MG63 (cell line): ENCODE results near the gene GNS. TPM values are rescaled to one million over a fixed set of nuclear protein-coding genes. Genes with fewer than 3 reads are reported as not detected.

Experiments used
- DNase-seq: peaks from one replicate; pipeline ENCODE4 v3.0.0-alpha.2; 2020
- H3K27me3 ChIP-seq: fragments of 250-450 bp; sonication (Bioruptor Pico); 2 replicates; pipeline ENCODE4 v1.5.1; 2020; ENCODE audit warnings: mild to moderate bottlenecking, moderate library complexity
- H3K36me3 ChIP-seq: fragments of 250-450 bp; sonication (Bioruptor Pico); 2 replicates; pipeline ENCODE4 v1.5.1; 2020; ENCODE audit warnings: mild to moderate bottlenecking, moderate library complexity
- H3K4me3 ChIP-seq: fragments of 250-450 bp; sonication (Bioruptor Pico); 2 replicates; pipeline ENCODE4 v1.5.1; 2020; ENCODE audit warnings: mild to moderate bottlenecking, moderate library complexity
- H3K9me3 ChIP-seq: fragments of 250-450 bp; sonication (Bioruptor Pico); 2 replicates; pipeline ENCODE4 v1.5.1; 2020; ENCODE audit warnings: mild to moderate bottlenecking, moderate library complexity
- total RNA-seq: library from RNA; depleted of rRNA; stranded (reverse); fragments of >200 nt; shearing (Covaris generic); gene quantifications from 2 replicates; pipeline ENCODE4 v1.2.3, GENCODE V29; 2014; ENCODE audit warnings: low replicate concordance

The GNS gene
- total RNA-seq, 1 experiment from 2014 or later = 42.7 TPM

- Histone ChIP-seq H3K9me3 (no peaks in the 10 kb centered on the region), H3K4me3 (no peak overlapping the region), H3K36me3 (peaks cover 5% of the 10 kb centered on the region), H3K27me3 (no peaks in the 10 kb centered on the region)
- DNase-seq = no peak
Observed at GRCh38 chr12:64723630-64724029, 35.6 kb downstream of the GNS start.

GRCh38 chr12:64722835-64723234 lies 36.4 kb downstream of the GNS start:
- Histone ChIP-seq H3K27me3 (no peaks in the 10 kb centered on the region), H3K36me3 (peaks cover 5% of the 10 kb centered on the region), H3K4me3 (no peak overlapping the region), H3K9me3 (no peaks in the 10 kb centered on the region)
- DNase-seq = no peak

GRCh38 chr12:64720884-64721283 lies 38.3 kb downstream of the GNS start:
- DNase-seq = no peak
- Histone ChIP-seq H3K9me3 (no peaks in the 10 kb centered on the region), H3K4me3 (no peak overlapping the region), H3K27me3 (no peaks in the 10 kb centered on the region), H3K36me3 (peaks cover 12% of the 10 kb centered on the region)

GRCh38 chr12:64718649-64719048 lies 40.6 kb downstream of the GNS start:
- Histone ChIP-seq H3K4me3 (no peak overlapping the region), H3K9me3 (no peaks in the 10 kb centered on the region), H3K36me3 (peaks cover 18% of the 10 kb centered on the region), H3K27me3 (no peaks in the 10 kb centered on the region)
- DNase-seq = no peak

GRCh38 chr12:64716839-64717455 lies 42.3 kb downstream of the GNS start:
- peaks cover 19% of the 10 kb centered on the region for H3K36me3 ChIP-seq
- peak; percentile 57 for DNase-seq
- no peaks in the 10 kb centered on the region for H3K9me3 ChIP-seq
- no peaks in the 10 kb centered on the region for H3K27me3 ChIP-seq
- no peak overlapping the region for H3K4me3 ChIP-seq

- DNase-seq = no peak
- Histone ChIP-seq H3K9me3 (no peaks in the 10 kb centered on the region), H3K36me3 (peaks cover 19% of the 10 kb centered on the region), H3K4me3 (no peak overlapping the region), H3K27me3 (no peaks in the 10 kb centered on the region)
Observed at GRCh38 chr12:64716371-64716770, 42.8 kb downstream of the GNS start.

- H3K4me3 ChIP-seq = no peak overlapping the region
- no peaks in the 10 kb centered on the region for H3K27me3 ChIP-seq
- peaks cover 16% of the 10 kb centered on the region for H3K36me3 ChIP-seq
- no peak for DNase-seq
- no peaks in the 10 kb centered on the region for H3K9me3 ChIP-seq
Observed at GRCh38 chr12:64714551-64714968, 44.6 kb downstream of the GNS start.

GRCh38 chr12:64713376-64713775 lies 45.8 kb downstream of the GNS start:
- H3K9me3 ChIP-seq = no peaks in the 10 kb centered on the region
- peaks cover 16% of the 10 kb centered on the region for H3K36me3 ChIP-seq
- no peak overlapping the region for H3K4me3 ChIP-seq
- H3K27me3 ChIP-seq = no peaks in the 10 kb centered on the region
- no peak for DNase-seq

GRCh38 chr12:64709429-64709828 lies 49.8 kb downstream of the GNS start:
- Histone ChIP-seq H3K27me3 (no peaks in the 10 kb centered on the region), H3K4me3 (no peak overlapping the region), H3K36me3 (peaks cover 3% of the 10 kb centered on the region; the same call in 1 of the 2 replicates), H3K9me3 (no peaks in the 10 kb centered on the region)
- no peak for DNase-seq

- Histone ChIP-seq H3K27me3 (no peaks in the 10 kb centered on the region), H3K4me3 (no peak overlapping the region), H3K36me3 (no peaks in the 10 kb centered on the region), H3K9me3 (no peaks in the 10 kb centered on the region)
- no peak for DNase-seq
Observed at GRCh38 chr12:64707926-64708325, 51.3 kb downstream of the GNS start.

- H3K27me3 ChIP-seq = no peaks in the 10 kb centered on the region
- DNase-seq = no peak
- no peak overlapping the region for H3K4me3 ChIP-seq
- H3K9me3 ChIP-seq = no peaks in the 10 kb centered on the region
- no peaks in the 10 kb centered on the region for H3K36me3 ChIP-seq
Observed at GRCh38 chr12:64707362-64707761, 51.8 kb downstream of the GNS start.

- Histone ChIP-seq H3K4me3 (no peak overlapping the region), H3K36me3 (no peaks in the 10 kb centered on the region), H3K27me3 (no peaks in the 10 kb centered on the region), H3K9me3 (no peaks in the 10 kb centered on the region)
- DNase-seq = no peak
Observed at GRCh38 chr12:64706857-64707256, 52.3 kb downstream of the GNS start.

- Histone ChIP-seq H3K36me3 (no peaks in the 10 kb centered on the region), H3K4me3 (no peak overlapping the region), H3K9me3 (no peaks in the 10 kb centered on the region), H3K27me3 (no peaks in the 10 kb centered on the region)
- peak; percentile 34 for DNase-seq
Observed at GRCh38 chr12:64706306-64706705, 52.9 kb downstream of the GNS start.

GRCh38 chr12:64701283-64701682 lies 57.9 kb downstream of the GNS start:
- H3K36me3 ChIP-seq = no peaks in the 10 kb centered on the region
- H3K4me3 ChIP-seq = no peak overlapping the region
- no peaks in the 10 kb centered on the region for H3K27me3 ChIP-seq
- no peak for DNase-seq
- no peaks in the 10 kb centered on the region for H3K9me3 ChIP-seq

- H3K4me3 ChIP-seq = no peak overlapping the region
- DNase-seq = no peak
- H3K36me3 ChIP-seq = no peaks in the 10 kb centered on the region
- no peaks in the 10 kb centered on the region for H3K9me3 ChIP-seq
- no peaks in the 10 kb centered on the region for H3K27me3 ChIP-seq
Observed at GRCh38 chr12:64700532-64700931, 58.7 kb downstream of the GNS start.

GRCh38 chr12:64699504-64700115 lies 59.6 kb downstream of the GNS start:
- DNase-seq = no peak
- Histone ChIP-seq H3K27me3 (no peaks in the 10 kb centered on the region), H3K4me3 (no peak overlapping the region), H3K36me3 (no peaks in the 10 kb centered on the region), H3K9me3 (no peaks in the 10 kb centered on the region)

GRCh38 chr12:64696080-64696741 lies 63.0 kb downstream of the GNS start:
- no peaks in the 10 kb centered on the region for H3K27me3 ChIP-seq
- H3K9me3 ChIP-seq = no peaks in the 10 kb centered on the region
- H3K4me3 ChIP-seq = no peak overlapping the region
- peaks cover 4% of the 10 kb centered on the region; the same call in 1 of the 2 replicates for H3K36me3 ChIP-seq
- DNase-seq = no peak

GRCh38 chr12:64695550-64695949 lies 63.7 kb downstream of the GNS start:
- Histone ChIP-seq H3K36me3 (peaks cover 4% of the 10 kb centered on the region; the same call in 1 of the 2 replicates), H3K9me3 (no peaks in the 10 kb centered on the region), H3K4me3 (no peak overlapping the region), H3K27me3 (no peaks in the 10 kb centered on the region)
- no peak for DNase-seq
